ENCODE data around the gene ZDHHC20.

ZDHHC20 gene

GRCh38 chr13:21446656-21447055, 12.4 kb downstream of the ZDHHC20 start:
- TF ChIP-seq MAX (IDR thresholded peaks at IDR 0.05), result no peak
- TF ChIP-seq TCF12 (IDR thresholded peaks at IDR 0.05; ENCODE audit: low read depth), result no peak
- TF ChIP-seq TEAD4 (IDR thresholded peaks at IDR 0.05), result no peak
- no peak for TF ChIP-seq REST (IDR thresholded peaks at IDR 0.05; ENCODE audit: low read depth)
- TF ChIP-seq YY1 (IDR thresholded peaks at IDR 0.05; ENCODE audit: low read depth), result no peak
- no peak for TF ChIP-seq CREB1 (IDR thresholded peaks at IDR 0.05; ENCODE audit: low read depth)
- no peak for TF ChIP-seq FOXM1 (IDR thresholded peaks at IDR 0.05; ENCODE audit: borderline replicate concordance, low read depth)

- TF ChIP-seq TCF12 (IDR thresholded peaks at IDR 0.05; ENCODE audit: low read depth) (no peak), TEAD4 (IDR thresholded peaks at IDR 0.05) (peak; percentile 60), CEBPB (IDR thresholded peaks at IDR 0.05) (no peak)
Observed at GRCh38 chr13:21445759-21446158, 13.3 kb downstream of the ZDHHC20 start.

GRCh38 chr13:21443171-21443570, 15.9 kb downstream of the ZDHHC20 start:
- no peak for TF ChIP-seq ZBTB7A (IDR thresholded peaks at IDR 0.05; ENCODE audit: low read depth)
- no peak for TF ChIP-seq TAF1 (IDR thresholded peaks at IDR 0.05; ENCODE audit: low read depth)
- TF ChIP-seq CREB1 (IDR thresholded peaks at IDR 0.05; ENCODE audit: low read depth), result no peak
- TF ChIP-seq USF1 (IDR thresholded peaks at IDR 0.05), result no peak
- TF ChIP-seq FOXM1 (IDR thresholded peaks at IDR 0.05; ENCODE audit: borderline replicate concordance, low read depth), result no peak
- TF ChIP-seq YY1 (IDR thresholded peaks at IDR 0.05; ENCODE audit: low read depth), result no peak
- no peak for TF ChIP-seq NFIC (IDR thresholded peaks at IDR 0.05)
- no peak for TF ChIP-seq RAD21 (IDR thresholded peaks at IDR 0.05; ENCODE audit: low read depth)
- TF ChIP-seq MAX (IDR thresholded peaks at IDR 0.05), result no peak
- no peak for TF ChIP-seq CEBPB (IDR thresholded peaks at IDR 0.05)
- TF ChIP-seq EGR1 (IDR thresholded peaks at IDR 0.05), result no peak
- TF ChIP-seq TCF12 (IDR thresholded peaks at IDR 0.05; ENCODE audit: low read depth), result no peak
- TF ChIP-seq EP300 (IDR thresholded peaks at IDR 0.05; ENCODE audit: borderline replicate concordance), result no peak
- no peak for TF ChIP-seq TEAD4 (IDR thresholded peaks at IDR 0.05)

- TF ChIP-seq EP300 (IDR thresholded peaks at IDR 0.05; ENCODE audit: borderline replicate concordance) (peak; percentile 45; the same call in 1 of the 2 replicates), NFIC (IDR thresholded peaks at IDR 0.05) (peak; percentile 7; the same call in 1 of the 2 replicates), EGR1 (IDR thresholded peaks at IDR 0.05) (no peak)
Observed at GRCh38 chr13:21436582-21436981, 22.5 kb downstream of the ZDHHC20 start.

- TF ChIP-seq TAF1 (IDR thresholded peaks at IDR 0.05; ENCODE audit: low read depth) (no peak), FOXM1 (IDR thresholded peaks at IDR 0.05; ENCODE audit: borderline replicate concordance, low read depth) (no peak), EGR1 (IDR thresholded peaks at IDR 0.05) (no peak), ZBTB7A (IDR thresholded peaks at IDR 0.05; ENCODE audit: low read depth) (no peak), CREB1 (IDR thresholded peaks at IDR 0.05; ENCODE audit: low read depth) (no peak), MAX (IDR thresholded peaks at IDR 0.05) (peak; percentile 77), TCF12 (IDR thresholded peaks at IDR 0.05; ENCODE audit: low read depth) (0 out of 2 replicates have a peak, but pooled peaks have one; percentile 39), CEBPB (IDR thresholded peaks at IDR 0.05) (no peak), TEAD4 (IDR thresholded peaks at IDR 0.05) (peak; percentile 52), NFIC (IDR thresholded peaks at IDR 0.05) (no peak), YY1 (IDR thresholded peaks at IDR 0.05; ENCODE audit: low read depth) (no peak), USF1 (IDR thresholded peaks at IDR 0.05) (no peak), RAD21 (IDR thresholded peaks at IDR 0.05; ENCODE audit: low read depth) (peak; percentile 5; the same call in 1 of the 2 replicates), EP300 (IDR thresholded peaks at IDR 0.05; ENCODE audit: borderline replicate concordance) (peak; percentile 69; the same call in 1 of the 2 replicates), REST (IDR thresholded peaks at IDR 0.05; ENCODE audit: low read depth) (no peak)
Observed at GRCh38 chr13:21435687-21436151, 23.4 kb downstream of the ZDHHC20 start.

- TF ChIP-seq CREB1 (IDR thresholded peaks at IDR 0.05; ENCODE audit: low read depth), result no peak
- TF ChIP-seq MAX (IDR thresholded peaks at IDR 0.05), result no peak
- no peak for TF ChIP-seq RAD21 (IDR thresholded peaks at IDR 0.05; ENCODE audit: low read depth)
- TF ChIP-seq REST (IDR thresholded peaks at IDR 0.05; ENCODE audit: low read depth), result no peak
- TF ChIP-seq NFIC (IDR thresholded peaks at IDR 0.05), result no peak
- no peak for TF ChIP-seq EP300 (IDR thresholded peaks at IDR 0.05; ENCODE audit: borderline replicate concordance)
- no peak for TF ChIP-seq YY1 (IDR thresholded peaks at IDR 0.05; ENCODE audit: low read depth)
- TF ChIP-seq FOXM1 (IDR thresholded peaks at IDR 0.05; ENCODE audit: borderline replicate concordance, low read depth), result no peak
- no peak for TF ChIP-seq CEBPB (IDR thresholded peaks at IDR 0.05)
- no peak for TF ChIP-seq TCF12 (IDR thresholded peaks at IDR 0.05; ENCODE audit: low read depth)
- TF ChIP-seq EGR1 (IDR thresholded peaks at IDR 0.05), result no peak
- TF ChIP-seq USF1 (IDR thresholded peaks at IDR 0.05), result no peak
- no peak for TF ChIP-seq TEAD4 (IDR thresholded peaks at IDR 0.05)
- TF ChIP-seq TAF1 (IDR thresholded peaks at IDR 0.05; ENCODE audit: low read depth), result no peak
- TF ChIP-seq ZBTB7A (IDR thresholded peaks at IDR 0.05; ENCODE audit: low read depth), result no peak
Observed at GRCh38 chr13:21435231-21435630, 23.9 kb downstream of the ZDHHC20 start.

Data from Ishikawa (cell line).